K562 (cell line): Measurements from ENCODE around the gene EIF1B. TPM values are rescaled to one million over a fixed set of nuclear protein-coding genes. Genes with fewer than 3 reads are reported as not detected.

Experiments used
- BRD4 ChIP-seq: fragments of 200-600 bp; sonication (generic); IDR thresholded peaks from 2 replicates; pipeline ENCODE4 v1.6.1; 2017; ENCODE audit warnings: inconsistent platforms
- EZH2 ChIP-seq: IDR thresholded peaks from 2 replicates; pipeline ENCODE4 v1.6.1; 2012; ENCODE audit warnings: low read depth, mild to moderate bottlenecking, inconsistent platforms, low read length, borderline replicate concordance
- GATA2 ChIP-seq: sonication (generic); formaldehyde crosslinking; IDR thresholded peaks from 2 replicates; pipeline ENCODE4 v1.4.0; 2020; ENCODE audit warnings: mild to moderate bottlenecking, missing genetic modification reagents
- L3MBTL2 ChIP-seq: fragments of 450-650 bp; IDR thresholded peaks from 2 replicates; pipeline ENCODE4 v1.6.1; 2016; ENCODE audit warnings: mild to moderate bottlenecking, moderate library complexity
- MEF2A ChIP-seq: IDR thresholded peaks from 2 replicates; pipeline ENCODE4 v1.6.1; 2011; ENCODE audit warnings: low read depth, mild to moderate bottlenecking, low read length, moderate library complexity; ENCODE audit not compliant: control insufficient read depth
- POLR2B ChIP-seq: fragments of 450-650 bp; IDR thresholded peaks from 2 replicates; pipeline ENCODE4 v1.6.1; 2018; ENCODE audit warnings: low read depth; ENCODE audit not compliant: partially characterized antibody
- SREBF2 ChIP-seq: sonication (generic); formaldehyde crosslinking; IDR thresholded peaks from 2 replicates; pipeline ENCODE4 v1.4.0; 2020; ENCODE audit warnings: mild to moderate bottlenecking, missing genetic modification reagents
- SRSF3 ChIP-seq: fragments of 200-400 bp; formaldehyde crosslinking; IDR thresholded peaks from 2 replicates; pipeline ENCODE4 v1.6.1; 2016; ENCODE audit warnings: mild to moderate bottlenecking, low read length, moderate library complexity; ENCODE audit not compliant: insufficient read depth
- TEAD2 ChIP-seq: fragments of 450-650 bp; IDR thresholded peaks from 2 replicates; pipeline ENCODE4 v1.6.1; 2016; ENCODE audit warnings: missing genetic modification characterization, control low read depth, missing compliant biosample characterization
- TGIF2 ChIP-seq: sonication (generic); formaldehyde crosslinking; IDR thresholded peaks from 2 replicates; pipeline ENCODE4 v1.8.1; 2022; ENCODE audit warnings: mild to moderate bottlenecking, missing genetic modification reagents, moderate library complexity
- ZNF764 ChIP-seq: fragments of 250-450 bp; sonication (Bioruptor Pico); IDR thresholded peaks from 2 replicates; pipeline ENCODE4 v1.4.0; 2020; ENCODE audit warnings: low read depth, mild to moderate bottlenecking, moderate library complexity
- polyA plus RNA-seq, 8 experiments: library from polyadenylated mRNA; depleted of rRNA in 4 of 8; stranded (reverse) in 5 of 8; unstranded in 3 of 8; fragments of >200 nt; fragmentation: Nextera tagmentation in 2 of 8; fragmentation: Illumina TruSeq in 1 of 8; extraction: Ambion mirVana in 2 of 8; extraction: Trizol in 1 of 8; gene quantifications; 2 replicates each; pipeline versions ENCODE4 v1.2.1 to v1.2.3, GENCODE V29; 2011 to 2014; ENCODE audit warnings: inconsistent platforms in 1 of 8, missing spikeins in 1 of 8
- total RNA-seq, 7 experiments: library from RNA; depleted of rRNA in 6 of 7; stranded (reverse); fragments of >200 nt in 6 of 7; fragmentation: Illumina TruSeq in 2 of 7; extraction: Trizol in 2 of 7; gene quantifications; 2 replicates each; pipeline versions ENCODE4 v1.2.1 to v1.2.3, GENCODE V29; 2011 to 2021; ENCODE audit warnings: low replicate concordance in 1 of 7
- TF ChIP-seq, protein P1 (sequence below): fragments of 450-650 bp; IDR thresholded peaks from 2 replicates; pipeline ENCODE4 v1.6.1; 2016; ENCODE audit warnings: low read depth, mild to moderate bottlenecking, moderate library complexity
- TF ChIP-seq, protein P2 (sequence below): fragments of 200-600 bp; sonication (generic); IDR thresholded peaks from one replicate; pipeline ENCODE4 v1.6.1; 2012; ENCODE audit warnings: mild to moderate bottlenecking, low read depth, low read length, inconsistent platforms

EIF1B gene
- total and polyA plus RNA-seq, 9 of the 15 experiments (the other 6 are each of a cell fraction or from before 2014, with no cell fraction given), result 18.1 to 184 (median 78.9) TPM

DNA sequence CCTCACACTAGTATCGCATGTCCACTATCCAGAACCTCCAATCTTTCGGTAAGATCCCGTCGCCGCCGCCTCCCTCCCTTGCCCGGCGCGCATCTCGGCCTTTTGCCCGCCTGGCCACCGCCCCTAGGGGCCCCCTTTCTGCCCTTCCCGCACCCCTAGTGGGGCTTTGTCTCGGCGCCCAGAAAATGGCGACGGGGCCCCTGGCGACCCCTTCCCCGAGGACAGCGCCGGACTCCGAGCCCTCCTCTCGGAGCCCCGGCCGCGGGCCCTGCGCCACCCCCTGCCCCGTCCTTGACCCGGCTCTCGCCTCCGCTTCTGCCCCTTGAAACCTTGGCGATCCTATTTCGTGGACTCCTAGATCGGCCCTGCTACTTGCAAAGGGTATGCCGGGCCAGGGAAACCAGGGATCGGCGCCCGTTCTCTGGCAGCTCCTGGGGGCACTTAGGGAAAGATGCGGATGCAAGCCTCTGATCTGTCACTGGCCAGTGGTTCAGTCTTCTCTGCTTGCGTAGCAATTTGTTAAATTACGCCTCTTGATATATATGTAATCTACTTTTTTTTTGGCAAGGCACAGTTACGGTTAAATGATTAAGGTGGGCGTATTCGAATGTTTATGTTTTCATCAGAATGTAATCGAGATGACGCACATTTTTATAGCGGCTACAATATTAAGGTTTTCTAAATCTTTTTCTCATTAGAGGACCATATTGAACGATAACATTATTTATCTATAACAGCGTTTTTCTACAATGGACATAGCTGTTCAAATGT lies 603 bp downstream of the EIF1B start (continued):
- TF ChIP-seq POLR2B, result no peak
- TF ChIP-seq EZH2, result no peak
- TF ChIP-seq SRSF3, result peak; percentile 93
- TF ChIP-seq, protein P1, sequence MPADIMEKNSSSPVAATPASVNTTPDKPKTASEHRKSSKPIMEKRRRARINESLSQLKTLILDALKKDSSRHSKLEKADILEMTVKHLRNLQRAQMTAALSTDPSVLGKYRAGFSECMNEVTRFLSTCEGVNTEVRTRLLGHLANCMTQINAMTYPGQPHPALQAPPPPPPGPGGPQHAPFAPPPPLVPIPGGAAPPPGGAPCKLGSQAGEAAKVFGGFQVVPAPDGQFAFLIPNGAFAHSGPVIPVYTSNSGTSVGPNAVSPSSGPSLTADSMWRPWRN, result no peak
- TF ChIP-seq MEF2A, result no peak
- TF ChIP-seq ZNF764 (CRISPR knock-in tag), result no peak
- TF ChIP-seq, protein P2, sequence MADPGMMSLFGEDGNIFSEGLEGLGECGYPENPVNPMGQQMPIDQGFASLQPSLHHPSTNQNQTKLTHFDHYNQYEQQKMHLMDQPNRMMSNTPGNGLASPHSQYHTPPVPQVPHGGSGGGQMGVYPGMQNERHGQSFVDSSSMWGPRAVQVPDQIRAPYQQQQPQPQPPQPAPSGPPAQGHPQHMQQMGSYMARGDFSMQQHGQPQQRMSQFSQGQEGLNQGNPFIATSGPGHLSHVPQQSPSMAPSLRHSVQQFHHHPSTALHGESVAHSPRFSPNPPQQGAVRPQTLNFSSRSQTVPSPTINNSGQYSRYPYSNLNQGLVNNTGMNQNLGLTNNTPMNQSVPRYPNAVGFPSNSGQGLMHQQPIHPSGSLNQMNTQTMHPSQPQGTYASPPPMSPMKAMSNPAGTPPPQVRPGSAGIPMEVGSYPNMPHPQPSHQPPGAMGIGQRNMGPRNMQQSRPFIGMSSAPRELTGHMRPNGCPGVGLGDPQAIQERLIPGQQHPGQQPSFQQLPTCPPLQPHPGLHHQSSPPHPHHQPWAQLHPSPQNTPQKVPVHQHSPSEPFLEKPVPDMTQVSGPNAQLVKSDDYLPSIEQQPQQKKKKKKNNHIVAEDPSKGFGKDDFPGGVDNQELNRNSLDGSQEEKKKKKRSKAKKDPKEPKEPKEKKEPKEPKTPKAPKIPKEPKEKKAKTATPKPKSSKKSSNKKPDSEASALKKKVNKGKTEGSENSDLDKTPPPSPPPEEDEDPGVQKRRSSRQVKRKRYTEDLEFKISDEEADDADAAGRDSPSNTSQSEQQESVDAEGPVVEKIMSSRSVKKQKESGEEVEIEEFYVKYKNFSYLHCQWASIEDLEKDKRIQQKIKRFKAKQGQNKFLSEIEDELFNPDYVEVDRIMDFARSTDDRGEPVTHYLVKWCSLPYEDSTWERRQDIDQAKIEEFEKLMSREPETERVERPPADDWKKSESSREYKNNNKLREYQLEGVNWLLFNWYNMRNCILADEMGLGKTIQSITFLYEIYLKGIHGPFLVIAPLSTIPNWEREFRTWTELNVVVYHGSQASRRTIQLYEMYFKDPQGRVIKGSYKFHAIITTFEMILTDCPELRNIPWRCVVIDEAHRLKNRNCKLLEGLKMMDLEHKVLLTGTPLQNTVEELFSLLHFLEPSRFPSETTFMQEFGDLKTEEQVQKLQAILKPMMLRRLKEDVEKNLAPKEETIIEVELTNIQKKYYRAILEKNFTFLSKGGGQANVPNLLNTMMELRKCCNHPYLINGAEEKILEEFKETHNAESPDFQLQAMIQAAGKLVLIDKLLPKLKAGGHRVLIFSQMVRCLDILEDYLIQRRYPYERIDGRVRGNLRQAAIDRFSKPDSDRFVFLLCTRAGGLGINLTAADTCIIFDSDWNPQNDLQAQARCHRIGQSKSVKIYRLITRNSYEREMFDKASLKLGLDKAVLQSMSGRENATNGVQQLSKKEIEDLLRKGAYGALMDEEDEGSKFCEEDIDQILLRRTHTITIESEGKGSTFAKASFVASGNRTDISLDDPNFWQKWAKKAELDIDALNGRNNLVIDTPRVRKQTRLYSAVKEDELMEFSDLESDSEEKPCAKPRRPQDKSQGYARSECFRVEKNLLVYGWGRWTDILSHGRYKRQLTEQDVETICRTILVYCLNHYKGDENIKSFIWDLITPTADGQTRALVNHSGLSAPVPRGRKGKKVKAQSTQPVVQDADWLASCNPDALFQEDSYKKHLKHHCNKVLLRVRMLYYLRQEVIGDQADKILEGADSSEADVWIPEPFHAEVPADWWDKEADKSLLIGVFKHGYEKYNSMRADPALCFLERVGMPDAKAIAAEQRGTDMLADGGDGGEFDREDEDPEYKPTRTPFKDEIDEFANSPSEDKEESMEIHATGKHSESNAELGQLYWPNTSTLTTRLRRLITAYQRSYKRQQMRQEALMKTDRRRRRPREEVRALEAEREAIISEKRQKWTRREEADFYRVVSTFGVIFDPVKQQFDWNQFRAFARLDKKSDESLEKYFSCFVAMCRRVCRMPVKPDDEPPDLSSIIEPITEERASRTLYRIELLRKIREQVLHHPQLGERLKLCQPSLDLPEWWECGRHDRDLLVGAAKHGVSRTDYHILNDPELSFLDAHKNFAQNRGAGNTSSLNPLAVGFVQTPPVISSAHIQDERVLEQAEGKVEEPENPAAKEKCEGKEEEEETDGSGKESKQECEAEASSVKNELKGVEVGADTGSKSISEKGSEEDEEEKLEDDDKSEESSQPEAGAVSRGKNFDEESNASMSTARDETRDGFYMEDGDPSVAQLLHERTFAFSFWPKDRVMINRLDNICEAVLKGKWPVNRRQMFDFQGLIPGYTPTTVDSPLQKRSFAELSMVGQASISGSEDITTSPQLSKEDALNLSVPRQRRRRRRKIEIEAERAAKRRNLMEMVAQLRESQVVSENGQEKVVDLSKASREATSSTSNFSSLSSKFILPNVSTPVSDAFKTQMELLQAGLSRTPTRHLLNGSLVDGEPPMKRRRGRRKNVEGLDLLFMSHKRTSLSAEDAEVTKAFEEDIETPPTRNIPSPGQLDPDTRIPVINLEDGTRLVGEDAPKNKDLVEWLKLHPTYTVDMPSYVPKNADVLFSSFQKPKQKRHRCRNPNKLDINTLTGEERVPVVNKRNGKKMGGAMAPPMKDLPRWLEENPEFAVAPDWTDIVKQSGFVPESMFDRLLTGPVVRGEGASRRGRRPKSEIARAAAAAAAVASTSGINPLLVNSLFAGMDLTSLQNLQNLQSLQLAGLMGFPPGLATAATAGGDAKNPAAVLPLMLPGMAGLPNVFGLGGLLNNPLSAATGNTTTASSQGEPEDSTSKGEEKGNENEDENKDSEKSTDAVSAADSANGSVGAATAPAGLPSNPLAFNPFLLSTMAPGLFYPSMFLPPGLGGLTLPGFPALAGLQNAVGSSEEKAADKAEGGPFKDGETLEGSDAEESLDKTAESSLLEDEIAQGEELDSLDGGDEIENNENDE, result no peak
- TF ChIP-seq TGIF2 (CRISPR knock-in tag), result 0 out of 2 replicates have a peak, but pooled peaks have one; percentile 62
- no peak for TF ChIP-seq TEAD2 (tag)
- no peak for TF ChIP-seq SREBF2 (CRISPR knock-in tag)
- peak; percentile 32; the same call in 1 of the 2 replicates for TF ChIP-seq GATA2 (CRISPR knock-in tag)
- TF ChIP-seq BRD4, result 0 out of 2 replicates have a peak, but pooled peaks have one; percentile 32
- TF ChIP-seq L3MBTL2, result no peak
